HEK293T (cell line): ENCODE data around the gene OR1F1.

Source experiments
- CTCF ChIA-PET: fragments of 350-600 bp; formaldehyde crosslinking; extraction: SDS; loops from one replicate; lab custom pipeline; 2021; ENCODE audit warnings: antibody characterized with exemption, inconsistent platforms; lab: Yijun Ruan, JAX
- POLR2A ChIA-PET: fragments of 350-600 bp; formaldehyde crosslinking; extraction: SDS; loops from one replicate; lab custom pipeline; 2020; ENCODE audit warnings: antibody characterized with exemption, inconsistent platforms; lab: Yijun Ruan, JAX
- DNase-seq: peaks from one replicate; pipeline ENCODE4 v3.0.0; 2012; ENCODE audit warnings: mixed read lengths; ENCODE audit errors: extremely low spot score
- ARNT ChIP-seq: fragments of 450-650 bp; IDR thresholded peaks from 2 replicates; pipeline ENCODE4 v1.6.1; 2017; ENCODE audit warnings: mild to moderate bottlenecking
- BHLHE40 ChIP-seq: fragments of 450-650 bp; IDR thresholded peaks from 2 replicates; pipeline ENCODE4 v1.6.1; 2016; ENCODE audit warnings: mild to moderate bottlenecking, moderate library complexity, borderline replicate concordance
- CTBP1 ChIP-seq: fragments of 450-650 bp; IDR thresholded peaks from 2 replicates; pipeline ENCODE4 v1.6.1; 2016; ENCODE audit warnings: borderline replicate concordance
- ELF4 ChIP-seq: fragments of 450-650 bp; IDR thresholded peaks from 2 replicates; pipeline ENCODE4 v1.6.1; 2017; ENCODE audit warnings: antibody characterized with exemption
- FOXA1 ChIP-seq: fragments of 450-650 bp; IDR thresholded peaks from 2 replicates; pipeline ENCODE4 v1.6.1; 2016; ENCODE audit warnings: mild to moderate bottlenecking
- FOXK2 ChIP-seq: fragments of 450-650 bp; IDR thresholded peaks from 2 replicates; pipeline ENCODE4 v1.6.1; 2016; ENCODE audit warnings: mild to moderate bottlenecking
- FOXM1 ChIP-seq: fragments of 450-650 bp; IDR thresholded peaks from 2 replicates; pipeline ENCODE4 v1.6.1; 2017; ENCODE audit warnings: mild to moderate bottlenecking, borderline replicate concordance
- HDGF ChIP-seq: fragments of 450-650 bp; IDR thresholded peaks from 2 replicates; pipeline ENCODE4 v1.6.1; 2017; ENCODE audit warnings: antibody characterized with exemption, borderline replicate concordance
- L3MBTL2 ChIP-seq: fragments of 450-650 bp; conservative IDR thresholded peaks from 2 replicates; pipeline ENCODE4 v1.6.1; 2016; ENCODE audit warnings: mild to moderate bottlenecking
- LEF1 ChIP-seq: fragments of 450-650 bp; IDR thresholded peaks from 2 replicates; pipeline ENCODE4 v1.6.1; 2017; ENCODE audit warnings: mild to moderate bottlenecking, borderline replicate concordance
- NFRKB ChIP-seq: fragments of 450-650 bp; IDR thresholded peaks from 2 replicates; pipeline ENCODE4 v1.6.1; 2016; ENCODE audit warnings: mild to moderate bottlenecking, moderate library complexity
- SP1 ChIP-seq: fragments of 450-650 bp; IDR thresholded peaks from 2 replicates; pipeline ENCODE4 v1.6.1; 2017
- SUZ12 ChIP-seq: fragments of 450-650 bp; IDR thresholded peaks from 2 replicates; pipeline ENCODE4 v1.6.1; 2016; ENCODE audit warnings: mild to moderate bottlenecking
- TARDBP ChIP-seq: fragments of 450-650 bp; IDR thresholded peaks from 2 replicates; pipeline ENCODE4 v1.6.1; 2016
- ZNF384 ChIP-seq: fragments of 450-650 bp; IDR thresholded peaks from 2 replicates; pipeline ENCODE4 v1.6.1; 2016
- TF ChIP-seq, protein P1 (sequence below): fragments of 450-650 bp; IDR thresholded peaks from 2 replicates; pipeline ENCODE4 v1.6.1; 2016

OR1F1 gene

DNA sequence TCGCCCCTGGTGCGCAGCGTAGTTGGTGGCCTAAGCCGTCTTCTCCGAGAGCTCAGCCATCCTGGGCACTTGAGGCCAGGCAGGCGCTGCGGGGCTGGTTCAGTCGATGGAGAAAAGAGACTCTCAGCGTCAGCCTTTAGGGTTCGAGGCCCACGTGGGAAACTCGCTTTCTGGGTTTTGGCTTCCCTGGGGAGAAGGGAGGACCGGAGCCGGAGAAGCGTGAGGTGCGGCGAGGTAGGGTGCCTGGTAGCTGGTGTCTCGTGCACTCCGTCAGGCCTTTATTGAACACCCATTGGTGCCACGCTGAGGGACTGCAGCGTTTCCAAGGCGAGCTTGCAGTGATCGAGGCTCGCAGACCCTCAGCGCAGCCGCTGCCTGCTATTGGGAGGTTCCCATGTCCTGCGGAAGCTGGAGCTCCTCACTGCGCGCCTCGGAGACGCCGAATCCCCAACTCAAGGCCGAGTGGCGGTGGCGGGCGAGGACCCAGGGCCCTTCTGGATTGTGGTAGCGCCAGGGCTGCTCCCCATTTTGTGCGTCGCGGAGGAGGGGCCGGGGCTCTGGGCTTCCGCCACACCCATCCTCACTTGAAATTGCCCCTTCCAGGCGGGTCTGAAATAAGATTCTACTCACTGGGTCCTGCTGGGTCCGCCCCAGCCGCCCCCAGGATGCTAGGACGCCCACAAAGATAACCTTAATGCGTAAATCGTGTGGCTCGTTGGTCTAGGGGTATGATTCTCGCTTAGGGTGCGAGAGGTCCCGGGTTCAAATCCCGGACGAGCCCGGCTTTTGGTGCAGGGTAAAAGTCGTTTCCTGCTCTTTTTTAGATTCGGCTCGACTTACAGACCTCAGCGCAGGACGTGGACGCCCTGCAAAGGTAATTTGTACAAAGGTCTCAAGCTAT lies 1.2 kb downstream of the OR1F1 start:
- peak; percentile 50 for DNase-seq
- ChIA-PET POLR2A (interaction anchor here (1.0 to 3.6 kb wide), 6 partner anchors 31 to 94 kb away, joined by 3 to 18 read pairs (median 6); partner anchors contain the start of genes ZNF213 and ZNF263), CTCF (interaction anchor here (0.5 kb wide), 1 partner anchor 12 kb away, joined by 3 read pairs; no protein-coding TSS in a partner anchor)
- TF ChIP-seq, protein P1, sequence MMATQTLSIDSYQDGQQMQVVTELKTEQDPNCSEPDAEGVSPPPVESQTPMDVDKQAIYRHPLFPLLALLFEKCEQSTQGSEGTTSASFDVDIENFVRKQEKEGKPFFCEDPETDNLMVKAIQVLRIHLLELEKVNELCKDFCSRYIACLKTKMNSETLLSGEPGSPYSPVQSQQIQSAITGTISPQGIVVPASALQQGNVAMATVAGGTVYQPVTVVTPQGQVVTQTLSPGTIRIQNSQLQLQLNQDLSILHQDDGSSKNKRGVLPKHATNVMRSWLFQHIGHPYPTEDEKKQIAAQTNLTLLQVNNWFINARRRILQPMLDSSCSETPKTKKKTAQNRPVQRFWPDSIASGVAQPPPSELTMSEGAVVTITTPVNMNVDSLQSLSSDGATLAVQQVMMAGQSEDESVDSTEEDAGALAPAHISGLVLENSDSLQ: no peak
- TF ChIP-seq FOXK2 (no peak), CTBP1 (no peak), FOXA1 (no peak), FOXM1 (no peak), BHLHE40 (no peak), LEF1 (no peak), L3MBTL2 (peak; percentile 88), ZNF384 (peak; percentile 32; the same call in 1 of the 2 replicates)

DNA sequence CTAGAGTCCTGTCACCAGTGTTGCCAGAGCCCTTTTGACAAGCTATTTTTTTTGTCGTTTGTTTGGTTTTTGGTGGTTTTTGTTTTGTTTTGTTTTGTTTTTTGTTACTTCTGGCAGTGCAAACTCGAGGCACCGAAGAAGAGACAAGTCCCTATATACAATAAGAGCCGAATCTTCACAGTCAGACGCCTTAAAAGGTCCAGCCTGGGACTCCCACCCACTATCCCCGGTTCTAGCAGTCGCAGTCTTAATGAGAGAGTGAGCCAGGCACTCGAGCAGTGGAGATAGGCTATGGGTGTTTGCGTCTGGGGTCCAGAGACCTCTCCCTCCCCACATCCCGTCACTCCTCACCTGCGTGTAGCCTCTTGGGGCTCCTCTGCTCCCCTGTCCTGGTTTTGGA lies 1.9 kb downstream of the OR1F1 start:
- POLR2A ChIA-PET: interaction anchor here (1.5 to 3.6 kb wide), 3 partner anchors 39 to 93 kb away, joined by 6 to 18 read pairs (median 7); partner anchors contain the start of gene ZNF263

DNA sequence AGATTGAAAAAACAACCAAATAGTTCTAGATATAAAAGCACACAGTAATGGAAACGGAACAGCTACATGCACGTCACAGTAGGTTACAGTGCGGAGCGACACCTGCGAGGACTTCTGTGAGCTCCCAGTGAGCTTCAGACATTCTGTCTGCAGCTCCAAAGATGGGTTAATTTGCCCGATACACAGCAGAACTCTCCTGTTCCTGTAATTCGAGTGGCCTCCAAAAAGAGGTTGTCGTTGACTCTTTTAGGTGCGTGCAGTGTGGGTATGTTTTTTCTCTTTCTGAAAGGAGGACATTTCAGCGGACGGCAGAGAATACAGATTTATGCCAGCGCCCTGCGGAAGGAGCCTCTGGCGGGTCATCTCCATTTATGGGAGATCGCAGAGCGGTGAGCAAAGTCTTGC lies 2.9 kb downstream of the OR1F1 start:
- CTCF ChIA-PET: interaction anchor here (0.5 to 1.0 kb wide), 2 partner anchors 30 to 441 kb away, joined by 3 to 5 read pairs; no protein-coding TSS in a partner anchor

More for the DNA sequence above, 1.9 kb downstream of the OR1F1 start:
- no peak for DNase-seq
- TF ChIP-seq ZNF384 (no peak), SP1 (no peak), TARDBP (no peak), CTBP1 (no peak), L3MBTL2 (no peak), SUZ12 (no peak), HDGF (no peak), NFRKB (no peak), FOXM1 (no peak)
- TF ChIP-seq, protein P1: no peak
- CTCF ChIA-PET: no interaction called here

DNA sequence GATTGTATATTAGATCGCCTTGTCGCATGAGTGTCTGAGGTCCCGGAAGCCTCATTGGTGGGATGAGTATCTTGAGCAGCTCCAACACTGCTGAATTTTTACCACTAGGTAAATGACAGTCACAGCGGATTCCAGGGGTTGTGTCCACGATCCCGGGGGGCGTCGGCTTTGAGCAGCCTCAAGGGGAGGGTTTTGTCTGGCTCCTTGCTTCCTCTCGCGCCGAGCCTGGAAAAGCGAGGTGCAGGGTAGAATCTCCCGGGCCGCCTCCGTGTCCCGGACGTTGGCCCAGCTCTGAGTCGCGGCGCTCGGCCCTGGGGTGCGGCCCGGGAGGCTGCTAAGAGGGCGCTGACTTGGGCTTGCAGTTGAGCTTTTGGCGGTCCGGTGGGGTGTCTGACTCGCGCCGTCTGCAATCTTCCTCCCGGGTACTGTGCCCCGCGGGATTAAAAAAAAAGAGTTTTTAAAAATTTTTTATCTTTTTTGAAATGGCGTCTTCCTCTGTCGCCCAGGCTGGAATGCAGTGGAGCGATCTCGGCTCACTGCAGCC lies 4.5 kb downstream of the OR1F1 start:
- CTCF ChIA-PET: no interaction called here

More for the DNA sequence above, 2.9 kb downstream of the OR1F1 start:
- TF ChIP-seq FOXM1 (no peak), NFRKB (no peak), SUZ12 (no peak), FOXA1 (no peak), ZNF384 (no peak), TARDBP (no peak), SP1 (no peak), LEF1 (no peak), FOXK2 (no peak), ELF4 (no peak), HDGF (no peak), L3MBTL2 (no peak), BHLHE40 (no peak), ARNT (no peak)
- peak; percentile 32 for DNase-seq
- POLR2A ChIA-PET: interaction anchor here (0.6 to 2.0 kb wide), 5 partner anchors 8 to 253 kb away, joined by 3 to 9 read pairs (median 5); partner anchors contain the start of genes NAA60, ZNF174, ZNF263 and ZNF597

More for the DNA sequence above, 4.5 kb downstream of the OR1F1 start:
- TF ChIP-seq HDGF (no peak), ZNF384 (no peak), ELF4 (no peak), NFRKB (no peak), TARDBP (no peak), CTBP1 (no peak), FOXA1 (no peak), FOXK2 (no peak), SP1 (no peak), L3MBTL2 (no peak), ARNT (no peak), SUZ12 (no peak), FOXM1 (no peak), BHLHE40 (no peak), LEF1 (no peak)
- TF ChIP-seq, protein P1: no peak
- no peak for DNase-seq
- POLR2A ChIA-PET: no interaction called here
